Hematopoietic multipotent progenitor cell treated with erythropoietin and hydrocortisone succinate and interleukin-3 and kit ligand, for 8 days (in vitro differentiated cells): ENCODE data around the gene MVD.

ENCODE experiments used
- DNase-seq: peaks from one replicate; pipeline ENCODE4 v3.0.0-alpha.2; 2015

MVD gene

GRCh38 chr16:88697116-88697830, 34.4 kb upstream of the MVD start:
- no peak for DNase-seq

GRCh38 chr16:88696441-88696840, 33.5 kb upstream of the MVD start:
- no peak for DNase-seq

- no peak for DNase-seq
Measured at GRCh38 chr16:88695753-88696152, 32.9 kb upstream of the MVD start.

GRCh38 chr16:88695218-88695617, 32.3 kb upstream of the MVD start:
- DNase-seq: no peak

- DNase-seq: no peak
Measured at GRCh38 chr16:88694221-88695087, 31.6 kb upstream of the MVD start.

- no peak for DNase-seq
Measured at GRCh38 chr16:88693420-88694177, 30.7 kb upstream of the MVD start.

GRCh38 chr16:88692861-88693260, 30.0 kb upstream of the MVD start:
- DNase-seq: no peak

GRCh38 chr16:88691924-88692560, 29.2 kb upstream of the MVD start:
- DNase-seq: peak; percentile 48

GRCh38 chr16:88691129-88691813, 28.4 kb upstream of the MVD start:
- no peak for DNase-seq

- DNase-seq: no peak
Measured at GRCh38 chr16:88690341-88691128, 27.6 kb upstream of the MVD start.

GRCh38 chr16:88688013-88688778, 25.3 kb upstream of the MVD start:
- peak; percentile 90 for DNase-seq

- DNase-seq: no peak
Measured at GRCh38 chr16:88687676-88688012, 24.8 kb upstream of the MVD start.

- DNase-seq: no peak
Measured at GRCh38 chr16:88687254-88687576, 24.3 kb upstream of the MVD start.

GRCh38 chr16:88686439-88687253, 23.8 kb upstream of the MVD start, which contains the start of gene SNAI3:
TSS of gene SNAI3 (minus strand) at chr16:88686507. CDS start at chr16:88686406, 101 bp downstream.
- peak; percentile 58 for DNase-seq

GRCh38 chr16:88686062-88686438, 23.2 kb upstream of the MVD start:
- peak; percentile 19 for DNase-seq

- peak; percentile 22 for DNase-seq
Measured at GRCh38 chr16:88685156-88686061, 22.5 kb upstream of the MVD start.

GRCh38 chr16:88684569-88685155, 21.8 kb upstream of the MVD start:
- no peak for DNase-seq

- peak; percentile 16 for DNase-seq
Measured at GRCh38 chr16:88681709-88682451, 19.0 kb upstream of the MVD start.
